B cell (primary cell): ENCODE data around the gene CD72. TPM values are rescaled to one million over a fixed set of nuclear protein-coding genes. Genes with fewer than 3 reads are reported as not detected.

Experiments
- ATAC-seq: fragments of 200-7000 bp; cut with Tn5 transposase; one replicate; pipeline ENCODE4 v1.10.0; 2021; ENCODE audit warnings: low read depth, mild to moderate bottlenecking, moderate number of reproducible peaks, moderate library complexity
- CTCF ChIA-PET: fragments of 350-600 bp; sonication (Branson Sonifier 250); formaldehyde crosslinking; loops from one replicate; lab custom pipeline; 2021; ENCODE audit warnings: antibody characterized with exemption, inconsistent platforms; lab: Charles Lee
- POLR2A ChIA-PET: fragments of 350-600 bp; sonication (Branson Sonifier 250); formaldehyde crosslinking; loops from one replicate; lab custom pipeline; 2021; ENCODE audit warnings: antibody characterized with exemption; lab: Charles Lee
- DNase-seq: peaks from one replicate; pipeline ENCODE4 v3.0.0; 2013
- H2AFZ ChIP-seq: 2 replicates; pipeline ENCODE4 v1.6.1; 2012; ENCODE audit warnings: mild to moderate bottlenecking, low read depth, low read length; ENCODE audit not compliant: insufficient read depth, poor library complexity, severe bottlenecking
- H3K27ac ChIP-seq, 2 donors: 1 replicate in 1 of 2; 2 replicates in 1 of 2; pipeline ENCODE4 v1.5.1; 2012 to 2013; ENCODE audit warnings: low read length in 2 of 2, mild to moderate bottlenecking in 2 of 2, moderate library complexity in 1 of 2
- H3K27me3 ChIP-seq, 4 experiments: fragments of 200-600 bp in 1 of 4; sonication (generic) in 1 of 4; replicated peaks in 1 of 4; 1 replicate in 2 of 4; 2 replicates in 2 of 4; pipeline versions ENCODE4 v1.6.1 to v1.7.0; 2013 to 2016; ENCODE audit warnings: low read length in 3 of 4, mild to moderate bottlenecking in 2 of 4, mixed read lengths in 1 of 4, moderate library complexity in 1 of 4; ENCODE audit not compliant: insufficient read depth in 4 of 4, control insufficient read depth in 3 of 4; ENCODE audit errors: control extremely low read depth in 1 of 4
- H3K36me3 ChIP-seq, 2 experiments: replicated peaks in 1 of 2; 1 replicate in 1 of 2; 2 replicates in 1 of 2; pipeline versions ENCODE4 v1.6.1 to v1.7.1; 2013; ENCODE audit warnings: low read length in 1 of 2; ENCODE audit not compliant: insufficient read depth in 2 of 2, control insufficient read depth in 1 of 2; ENCODE audit errors: control extremely low read depth in 1 of 2, extremely low read depth in 1 of 2
- H3K4me1 ChIP-seq, 2 donors: fragments of 200-600 bp in 1 of 2; sonication (generic) in 1 of 2; 1 replicate in 1 of 2; 2 replicates in 1 of 2; pipeline versions ENCODE4 v1.5.1 to v1.6.1; 2013 to 2017; ENCODE audit warnings: low read length in 2 of 2; ENCODE audit not compliant: control insufficient read depth in 2 of 2, insufficient read depth in 2 of 2
- H3K4me2 ChIP-seq: replicated peaks from 2 replicates; pipeline ENCODE3; 2012; ENCODE audit warnings: mild to moderate bottlenecking, low read depth, low read length; ENCODE audit not compliant: poor library complexity, severe bottlenecking
- H3K4me3 ChIP-seq, 5 experiments: fragments of 200-600 bp in 1 of 5; sonication (generic) in 1 of 5; 1 replicate in 3 of 5; 2 replicates in 2 of 5; pipeline versions ENCODE4 v1.5.1 to v1.7.0; 2011 to 2016; ENCODE audit warnings: low read length in 4 of 5, mild to moderate bottlenecking in 4 of 5, low read depth in 2 of 5, control low read depth in 1 of 5, moderate library complexity in 1 of 5; ENCODE audit not compliant: insufficient read depth in 1 of 5; ENCODE audit errors: control extremely low read depth in 1 of 5, extremely low read depth in 1 of 5
- H3K79me2 ChIP-seq: fragments of 200-600 bp; sonication (generic); one replicate; pipeline ENCODE4 v1.6.0; 2016; ENCODE audit warnings: low read length; ENCODE audit not compliant: control insufficient read depth, insufficient read depth
- H3K9ac ChIP-seq: fragments of 200-600 bp; sonication (generic); 2 replicates; pipeline ENCODE4 v1.6.1; 2017; ENCODE audit warnings: mild to moderate bottlenecking, low read length, moderate library complexity
- H3K9me3 ChIP-seq, 3 donors: one replicate each; pipeline versions ENCODE4 v1.6.1 to v1.7.1; 2013; ENCODE audit warnings: low read length in 2 of 3; ENCODE audit not compliant: control insufficient read depth in 2 of 3, insufficient read depth in 1 of 3; ENCODE audit errors: control extremely low read depth in 1 of 3
- H4K20me1 ChIP-seq: 2 replicates; pipeline ENCODE4 v1.6.0; 2012; ENCODE audit warnings: mild to moderate bottlenecking, low read length; ENCODE audit not compliant: insufficient read depth, control insufficient read depth, poor library complexity, severe bottlenecking
- H3K27ac Mint-ChIP-seq: one replicate; pipeline ENCODE4 v1.8.0; 2021; ENCODE audit warnings: mixed read lengths
- H3K27me3 Mint-ChIP-seq: one replicate; pipeline ENCODE4 v1.8.0; 2021; ENCODE audit warnings: mixed read lengths
- H3K4me1 Mint-ChIP-seq: one replicate; pipeline ENCODE4 v1.8.0; 2021; ENCODE audit warnings: mixed read lengths
- H3K4me3 Mint-ChIP-seq: one replicate; pipeline ENCODE4 v1.8.0; 2021; ENCODE audit warnings: mixed read lengths
- H3K9me3 Mint-ChIP-seq: one replicate; pipeline ENCODE4 v1.8.0; 2022; ENCODE audit warnings: mixed read lengths; ENCODE audit not compliant: insufficient read depth
- EZH2 ChIP-seq: IDR thresholded peaks from 2 replicates; pipeline ENCODE4 v1.6.1; 2012; ENCODE audit warnings: borderline replicate concordance, low read depth, mild to moderate bottlenecking, moderate library complexity, low read length; ENCODE audit not compliant: insufficient read depth, poor library complexity, severe bottlenecking
- WGBS: methylation state at CpG from one replicate; pipeline ENCODE4 v1.1.5; 2013; ENCODE audit warnings: missing lambda C conversion rate; ENCODE audit not compliant: insufficient coverage; 5-methylcytosine and 5-hydroxymethylcytosine counted together
- intact Hi-C: fragments of 100-400 bp; cut with micrococcal nuclease; formaldehyde crosslinking; loops from one replicate; pipeline ENCODE4 v1.10.0; 2022
- polyA plus RNA-seq: library from polyadenylated mRNA; depleted of rRNA; stranded (reverse); fragments of >200 nt; gene quantifications from 2 replicates; pipeline ENCODE4 v1.2.3, GENCODE V29; 2012
- total RNA-seq, 2 donors: library from RNA; stranded (reverse); fragments of 120-200 nt in 1 of 2; gene quantifications; 1 replicate in 1 of 2; 2 replicates in 1 of 2; pipeline versions ENCODE4 v1.2.3 to v1.2.4, GENCODE V29; 2013 to 2022
- TF ChIP-seq, protein P1 (sequence below): fragments of 200-600 bp; IDR thresholded peaks from one replicate; pipeline ENCODE4 v1.8.0; 2022; ENCODE audit warnings: antibody characterized with exemption, mild to moderate bottlenecking

Gene CD72
- total and polyA plus RNA-seq, 2 donors (not counting 1 experiment from before 2014, with no cell fraction given): 94.6 to 436 TPM

DNA sequence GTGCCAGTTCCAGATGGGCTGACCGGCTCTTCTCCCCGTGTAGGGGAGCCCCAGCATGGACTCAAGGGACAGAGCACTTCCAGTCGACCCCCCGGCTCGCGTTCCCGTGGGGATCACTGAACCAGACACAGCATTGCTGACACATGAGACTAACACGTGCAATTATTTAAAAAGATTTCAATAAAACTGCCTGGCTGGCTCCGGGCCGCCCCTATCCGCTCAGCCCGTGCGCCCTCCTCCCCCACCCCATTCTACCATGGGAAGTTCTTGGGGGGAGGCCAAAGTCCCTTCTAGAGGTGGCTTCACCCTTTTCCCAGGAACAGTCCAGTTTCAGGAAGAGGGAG is 8.4 kb downstream of the CD72 start:
- Mint-ChIP-seq H3K27me3 (no peaks in the 10 kb centered on the region), H3K4me1 (peaks cover 57% of the 10 kb centered on the region), H3K9me3 (no peaks in the 10 kb centered on the region), H3K27ac (peak overlapping the region; percentile 46), H3K4me3 (no peak overlapping the region)
- Histone ChIP-seq H3K4me3 (no peak overlapping the region), H3K27ac (peak overlapping the region in 1 of 2 donors; percentile 45), H2AFZ (no peak overlapping the region), H3K27me3 (no peaks in the 10 kb centered on the region), H3K36me3 (peaks cover 26 to 69% of the 10 kb centered on the region in 2 experiments), H3K4me2 (no peak overlapping the region), H3K79me2 (peaks cover 39% of the 10 kb centered on the region), H3K9ac (no peak overlapping the region), H4K20me1 (peaks cover 70% of the 10 kb centered on the region), H3K9me3 (no peaks in the 10 kb centered on the region), H3K4me1 (peaks cover 48 to 78% of the 10 kb centered on the region in 2 donors)
- ATAC-seq: no peak
- DNase-seq: no peak
- WGBS: 92% methylated on average over 9 of the region's 13 CpGs
- POLR2A ChIA-PET: interaction anchor here (0.6 kb wide), 1 partner anchor 47 kb away, joined by 3 read pairs; no protein-coding TSS in a partner anchor
- intact Hi-C loops: no loop called here
- TF ChIP-seq, protein P1, sequence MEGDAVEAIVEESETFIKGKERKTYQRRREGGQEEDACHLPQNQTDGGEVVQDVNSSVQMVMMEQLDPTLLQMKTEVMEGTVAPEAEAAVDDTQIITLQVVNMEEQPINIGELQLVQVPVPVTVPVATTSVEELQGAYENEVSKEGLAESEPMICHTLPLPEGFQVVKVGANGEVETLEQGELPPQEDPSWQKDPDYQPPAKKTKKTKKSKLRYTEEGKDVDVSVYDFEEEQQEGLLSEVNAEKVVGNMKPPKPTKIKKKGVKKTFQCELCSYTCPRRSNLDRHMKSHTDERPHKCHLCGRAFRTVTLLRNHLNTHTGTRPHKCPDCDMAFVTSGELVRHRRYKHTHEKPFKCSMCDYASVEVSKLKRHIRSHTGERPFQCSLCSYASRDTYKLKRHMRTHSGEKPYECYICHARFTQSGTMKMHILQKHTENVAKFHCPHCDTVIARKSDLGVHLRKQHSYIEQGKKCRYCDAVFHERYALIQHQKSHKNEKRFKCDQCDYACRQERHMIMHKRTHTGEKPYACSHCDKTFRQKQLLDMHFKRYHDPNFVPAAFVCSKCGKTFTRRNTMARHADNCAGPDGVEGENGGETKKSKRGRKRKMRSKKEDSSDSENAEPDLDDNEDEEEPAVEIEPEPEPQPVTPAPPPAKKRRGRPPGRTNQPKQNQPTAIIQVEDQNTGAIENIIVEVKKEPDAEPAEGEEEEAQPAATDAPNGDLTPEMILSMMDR: no peak
- no peak for TF ChIP-seq EZH2
- CTCF ChIA-PET: interaction anchor here (13.7 to 14.3 kb wide), 3 partner anchors 36 to 84 kb away, joined by 175 to 357 read pairs (median 268); partner anchors contain the start of genes ARHGEF39, CCDC107, RMRP and SIT1

DNA sequence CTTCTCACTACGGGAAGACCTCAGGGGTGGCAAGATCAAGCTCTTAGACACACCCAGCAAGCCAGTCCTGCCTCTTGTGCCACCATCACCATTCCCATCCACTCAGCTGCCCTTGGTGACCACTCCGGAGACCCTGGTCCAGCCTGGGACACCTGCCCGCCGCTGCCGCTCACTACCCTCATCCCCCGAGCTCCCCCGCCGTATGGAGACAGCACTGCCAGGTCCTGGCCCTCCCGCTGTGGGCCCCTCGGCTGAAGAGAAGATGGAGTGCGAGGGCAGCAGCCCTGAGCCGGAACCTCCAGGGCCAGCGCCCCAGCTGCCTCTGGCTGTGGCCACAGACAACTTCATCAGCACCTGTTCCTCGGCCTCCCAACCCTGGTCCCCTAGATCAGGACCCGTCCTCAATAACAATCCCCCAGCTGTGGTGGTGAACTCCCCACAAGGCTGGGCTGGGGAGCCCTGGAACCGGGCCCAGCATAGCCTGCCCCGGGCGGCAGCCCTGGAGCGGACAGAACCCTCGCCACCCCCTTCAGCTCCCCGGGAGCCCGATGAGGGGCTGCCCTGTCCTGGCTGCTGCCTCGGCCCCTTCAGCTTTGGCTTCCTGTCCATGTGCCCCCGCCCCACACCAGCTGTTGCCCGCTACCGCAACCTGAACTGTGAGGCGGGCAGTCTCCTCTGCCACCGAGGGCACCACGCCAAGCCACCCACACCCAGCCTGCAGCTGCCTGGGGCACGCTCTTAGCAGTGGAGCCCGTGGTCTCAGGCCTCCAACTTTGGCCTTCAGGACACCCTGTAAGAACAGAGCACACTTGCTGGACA is 9.0 kb downstream of the CD72 start:
- peak overlapping the region in 1 of 2 donors; percentile 45 for H3K27ac ChIP-seq
- no peak overlapping the region for H2AFZ ChIP-seq
- peaks cover 24 to 64% of the 10 kb centered on the region in 2 experiments for H3K36me3 ChIP-seq
- no peak overlapping the region for H3K4me3 ChIP-seq
- WGBS: 95% methylated on average over 31 of the region's 31 CpGs
- DNase-seq (no peak), ATAC-seq (no peak)
- H3K27ac Mint-ChIP-seq: peak overlapping the region; percentile 65
- POLR2A ChIA-PET: interaction anchor here (1.6 kb wide), 1 partner anchor 11 kb away, joined by 6 read pairs; no protein-coding TSS in a partner anchor
- no peaks in the 10 kb centered on the region for H3K27me3 ChIP-seq
- peaks cover 34% of the 10 kb centered on the region for H3K79me2 ChIP-seq
- CTCF ChIA-PET: interaction anchor here (1.0 to 14.3 kb wide), 8 partner anchors 7 to 122 kb away, joined by 3 to 357 read pairs (median 13); partner anchors contain the start of genes ARHGEF39, CCDC107, CREB3 and RMRP
- no peaks in the 10 kb centered on the region for H3K9me3 Mint-ChIP-seq
- peaks cover 64% of the 10 kb centered on the region for H4K20me1 ChIP-seq
- no peak overlapping the region for H3K4me2 ChIP-seq
- TF ChIP-seq EZH2: no peak
- TF ChIP-seq, protein P1: no peak
- intact Hi-C loops: no loop called here
- peaks cover 53% of the 10 kb centered on the region for H3K4me1 Mint-ChIP-seq
- no peaks in the 10 kb centered on the region for H3K27me3 Mint-ChIP-seq
- H3K4me3 Mint-ChIP-seq: no peak overlapping the region
- peaks cover 42 to 77% of the 10 kb centered on the region in 2 donors for H3K4me1 ChIP-seq
- no peaks in the 10 kb centered on the region for H3K9me3 ChIP-seq
- H3K9ac ChIP-seq: no peak overlapping the region
